Activated B cell treated with CpG ODN at 0.5 μM for 24 hours (primary cell): ENCODE data around the gene ENKUR. TPM values are rescaled to one million over a fixed set of nuclear protein-coding genes. Genes with fewer than 3 reads are reported as not detected.

ENCODE experiments used
- ATAC-seq: fragments of 200-7000 bp; cut with Tn5 transposase; one replicate; pipeline ENCODE4 v1.10.0; 2021; ENCODE audit warnings: low read depth, mild to moderate bottlenecking, moderate library complexity
- CTCF ChIA-PET: fragments of 350-600 bp; sonication (Branson Sonifier 250); formaldehyde crosslinking; loops from one replicate; lab custom pipeline; 2021; ENCODE audit warnings: antibody characterized with exemption; lab: Charles Lee
- POLR2A ChIA-PET: fragments of 350-600 bp; sonication (Branson Sonifier 250); formaldehyde crosslinking; loops from one replicate; lab custom pipeline; 2021; ENCODE audit warnings: antibody characterized with exemption; lab: Charles Lee
- DNase-seq: peaks from one replicate; pipeline ENCODE4 v3.0.0; 2022
- H3K27ac Mint-ChIP-seq: one replicate; pipeline ENCODE4 v1.8.0; 2020; ENCODE audit warnings: mixed read lengths
- H3K27me3 Mint-ChIP-seq: one replicate; pipeline ENCODE4 v1.8.0; 2021; ENCODE audit warnings: mixed read lengths
- H3K36me3 Mint-ChIP-seq: one replicate; pipeline ENCODE4 v1.8.0; 2021; ENCODE audit warnings: low read depth, mixed read lengths
- H3K4me1 Mint-ChIP-seq: one replicate; pipeline ENCODE4 v1.8.0; 2021; ENCODE audit warnings: mixed read lengths
- H3K4me3 Mint-ChIP-seq: one replicate; pipeline ENCODE4 v1.8.0; 2020; ENCODE audit warnings: mild to moderate bottlenecking, mixed read lengths
- H3K9me3 Mint-ChIP-seq: one replicate; pipeline ENCODE4 v1.8.0; 2020; ENCODE audit warnings: mixed read lengths
- CTCF ChIP-seq: fragments of 200-600 bp; IDR thresholded peaks from one replicate; pipeline ENCODE4 v1.8.0; 2022; ENCODE audit warnings: antibody characterized with exemption, mild to moderate bottlenecking
- intact Hi-C: fragments of 100-400 bp; cut with micrococcal nuclease; formaldehyde crosslinking; loops from one replicate; pipeline ENCODE4 v1.15.1; 2024
- total RNA-seq: library from RNA; stranded (reverse); gene quantifications from 2 replicates; pipeline ENCODE4 v1.2.3, GENCODE V29; 2022

ENKUR gene
- total RNA-seq, 1 donor from 2014 or later: not detected

GRCh38 chr10:24963521-24964041, 52.4 kb downstream of the ENKUR start:
- POLR2A ChIA-PET: no interaction called here
- Mint-ChIP-seq H3K36me3 (no peaks in the 10 kb centered on the region), H3K4me1 (no peaks in the 10 kb centered on the region), H3K9me3 (no peaks in the 10 kb centered on the region), H3K4me3 (no peak overlapping the region), H3K27me3 (peaks cover 5% of the 10 kb centered on the region), H3K27ac (no peak overlapping the region)
- CTCF ChIA-PET: no interaction called here
- ATAC-seq (no peak), DNase-seq (no peak)
- intact Hi-C loops: no loop called here
- no peak for TF ChIP-seq CTCF

- DNase-seq (no peak), ATAC-seq (no peak)
- POLR2A ChIA-PET: no interaction called here
- H3K27ac Mint-ChIP-seq: no peak overlapping the region
- no peak for TF ChIP-seq CTCF
- peaks cover 5% of the 10 kb centered on the region for H3K27me3 Mint-ChIP-seq
- no peaks in the 10 kb centered on the region for H3K9me3 Mint-ChIP-seq
- CTCF ChIA-PET: no interaction called here
- no peak overlapping the region for H3K4me3 Mint-ChIP-seq
- no peaks in the 10 kb centered on the region for H3K36me3 Mint-ChIP-seq
- no peaks in the 10 kb centered on the region for H3K4me1 Mint-ChIP-seq
- intact Hi-C loops: no loop called here
These were observed 53.0 kb downstream of the ENKUR start for GRCh38 chr10:24962995-24963394.

- Mint-ChIP-seq H3K27ac (no peak overlapping the region), H3K4me1 (no peaks in the 10 kb centered on the region), H3K4me3 (no peak overlapping the region), H3K36me3 (no peaks in the 10 kb centered on the region), H3K9me3 (no peaks in the 10 kb centered on the region), H3K27me3 (peaks cover 7% of the 10 kb centered on the region)
- no peak for ATAC-seq
- intact Hi-C loops: no loop called here
- POLR2A ChIA-PET: no interaction called here
- CTCF ChIA-PET: no interaction called here
- no peak for DNase-seq
- TF ChIP-seq CTCF: no peak
These were observed 54.4 kb downstream of the ENKUR start for GRCh38 chr10:24961582-24961981.

- ChIA-PET POLR2A (no interaction called here), CTCF (no interaction called here)
- no peaks in the 10 kb centered on the region for H3K4me1 Mint-ChIP-seq
- ATAC-seq (no peak), DNase-seq (no peak)
- no peak overlapping the region for H3K4me3 Mint-ChIP-seq
- H3K27me3 Mint-ChIP-seq: peaks cover 7% of the 10 kb centered on the region
- no peaks in the 10 kb centered on the region for H3K9me3 Mint-ChIP-seq
- TF ChIP-seq CTCF: no peak
- no peak overlapping the region for H3K27ac Mint-ChIP-seq
- no peaks in the 10 kb centered on the region for H3K36me3 Mint-ChIP-seq
- intact Hi-C loops: no loop called here
These were observed 56.6 kb downstream of the ENKUR start for GRCh38 chr10:24959382-24959730.

- no peaks in the 10 kb centered on the region for H3K9me3 Mint-ChIP-seq
- H3K4me3 Mint-ChIP-seq: no peak overlapping the region
- DNase-seq (no peak), ATAC-seq (no peak)
- intact Hi-C loops: no loop called here
- H3K4me1 Mint-ChIP-seq: no peaks in the 10 kb centered on the region
- no peak overlapping the region for H3K27ac Mint-ChIP-seq
- no peak for TF ChIP-seq CTCF
- no peaks in the 10 kb centered on the region for H3K36me3 Mint-ChIP-seq
- ChIA-PET CTCF (no interaction called here), POLR2A (no interaction called here)
- H3K27me3 Mint-ChIP-seq: peaks cover 10% of the 10 kb centered on the region
These were observed 57.1 kb downstream of the ENKUR start for GRCh38 chr10:24958721-24959381.
